ENCODE results near the gene RAB1B.

GRCh38 chr11:66230156-66230555 lies 38.3 kb upstream of the RAB1B start:
- TF ChIP-seq HDGF (IDR thresholded peaks at IDR 0.05; ENCODE audit: borderline replicate concordance): no peak
- no peak for TF ChIP-seq FOXM1 (IDR thresholded peaks at IDR 0.05; ENCODE audit: borderline replicate concordance)
- TF ChIP-seq FOXA1 (IDR thresholded peaks at IDR 0.05): no peak
- no peak for TF ChIP-seq SP1 (IDR thresholded peaks at IDR 0.05)
- TF ChIP-seq ZNF384 (IDR thresholded peaks at IDR 0.05): no peak
- TF ChIP-seq CTBP1 (IDR thresholded peaks at IDR 0.05; ENCODE audit: borderline replicate concordance): no peak
- TF ChIP-seq SUZ12 (IDR thresholded peaks at IDR 0.05): no peak
- no peak for TF ChIP-seq ELF4 (IDR thresholded peaks at IDR 0.05)
- TF ChIP-seq TARDBP (IDR thresholded peaks at IDR 0.05): no peak
